ENCODE data around the gene ACAD9.

- TF ChIP-seq, protein P1, sequence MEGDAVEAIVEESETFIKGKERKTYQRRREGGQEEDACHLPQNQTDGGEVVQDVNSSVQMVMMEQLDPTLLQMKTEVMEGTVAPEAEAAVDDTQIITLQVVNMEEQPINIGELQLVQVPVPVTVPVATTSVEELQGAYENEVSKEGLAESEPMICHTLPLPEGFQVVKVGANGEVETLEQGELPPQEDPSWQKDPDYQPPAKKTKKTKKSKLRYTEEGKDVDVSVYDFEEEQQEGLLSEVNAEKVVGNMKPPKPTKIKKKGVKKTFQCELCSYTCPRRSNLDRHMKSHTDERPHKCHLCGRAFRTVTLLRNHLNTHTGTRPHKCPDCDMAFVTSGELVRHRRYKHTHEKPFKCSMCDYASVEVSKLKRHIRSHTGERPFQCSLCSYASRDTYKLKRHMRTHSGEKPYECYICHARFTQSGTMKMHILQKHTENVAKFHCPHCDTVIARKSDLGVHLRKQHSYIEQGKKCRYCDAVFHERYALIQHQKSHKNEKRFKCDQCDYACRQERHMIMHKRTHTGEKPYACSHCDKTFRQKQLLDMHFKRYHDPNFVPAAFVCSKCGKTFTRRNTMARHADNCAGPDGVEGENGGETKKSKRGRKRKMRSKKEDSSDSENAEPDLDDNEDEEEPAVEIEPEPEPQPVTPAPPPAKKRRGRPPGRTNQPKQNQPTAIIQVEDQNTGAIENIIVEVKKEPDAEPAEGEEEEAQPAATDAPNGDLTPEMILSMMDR (IDR thresholded peaks at IDR 0.05; ENCODE audit: insufficient read depth, low read length, poor library complexity, severe bottlenecking), result peak; percentile 46
- no peak for TF ChIP-seq EZH2phosphoT487 (conservative IDR thresholded peaks at IDR 0.05; ENCODE audit: low read length)
These were observed 34.2 kb upstream of the ACAD9 start for GRCh38 chr3:128845119-128845777.
